ENCODE results near the gene VPS45.

The VPS45 gene

DNA sequence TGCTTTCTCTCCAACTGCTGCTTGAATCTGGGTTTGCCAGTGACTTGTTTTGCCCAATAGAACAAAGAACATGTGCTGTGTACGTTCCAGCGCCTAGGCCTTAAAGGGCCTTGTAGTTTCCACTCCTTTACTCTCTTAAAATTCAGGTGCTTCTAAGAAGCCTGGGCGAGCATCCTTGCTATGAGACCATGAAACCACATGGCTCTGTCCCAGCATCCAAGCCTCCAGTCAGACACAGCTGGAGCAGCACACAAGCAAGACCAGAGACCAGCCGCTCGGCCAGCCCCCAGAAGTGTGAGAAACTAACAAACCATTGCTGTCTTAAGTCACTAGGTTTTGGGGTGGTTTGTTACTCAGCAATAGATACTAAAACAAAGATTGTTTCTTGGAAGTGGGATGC, 97.2 kb downstream of the VPS45 start (continued):
- TF ChIP-seq, protein P1, sequence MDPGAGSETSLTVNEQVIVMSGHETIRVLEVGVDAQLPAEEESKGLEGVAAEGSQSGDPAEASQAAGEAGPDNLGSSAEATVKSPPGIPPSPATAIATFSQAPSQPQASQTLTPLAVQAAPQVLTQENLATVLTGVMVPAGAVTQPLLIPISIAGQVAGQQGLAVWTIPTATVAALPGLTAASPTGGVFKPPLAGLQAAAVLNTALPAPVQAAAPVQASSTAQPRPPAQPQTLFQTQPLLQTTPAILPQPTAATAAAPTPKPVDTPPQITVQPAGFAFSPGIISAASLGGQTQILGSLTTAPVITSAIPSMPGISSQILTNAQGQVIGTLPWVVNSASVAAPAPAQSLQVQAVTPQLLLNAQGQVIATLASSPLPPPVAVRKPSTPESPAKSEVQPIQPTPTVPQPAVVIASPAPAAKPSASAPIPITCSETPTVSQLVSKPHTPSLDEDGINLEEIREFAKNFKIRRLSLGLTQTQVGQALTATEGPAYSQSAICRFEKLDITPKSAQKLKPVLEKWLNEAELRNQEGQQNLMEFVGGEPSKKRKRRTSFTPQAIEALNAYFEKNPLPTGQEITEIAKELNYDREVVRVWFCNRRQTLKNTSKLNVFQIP (CRISPR knock-in tag; IDR thresholded peaks at IDR 0.05; ENCODE audit: borderline replicate concordance, low read depth): no peak
- TF ChIP-seq ESRRG (CRISPR knock-in tag; IDR thresholded peaks at IDR 0.05): no peak

GRCh38 chr1:150165622-150166612, 98.3 kb downstream of the VPS45 start:
- no peak for TF ChIP-seq BACH2 (CRISPR knock-in tag; IDR thresholded peaks at IDR 0.05; ENCODE audit: borderline replicate concordance)
- TF ChIP-seq, protein P2, sequence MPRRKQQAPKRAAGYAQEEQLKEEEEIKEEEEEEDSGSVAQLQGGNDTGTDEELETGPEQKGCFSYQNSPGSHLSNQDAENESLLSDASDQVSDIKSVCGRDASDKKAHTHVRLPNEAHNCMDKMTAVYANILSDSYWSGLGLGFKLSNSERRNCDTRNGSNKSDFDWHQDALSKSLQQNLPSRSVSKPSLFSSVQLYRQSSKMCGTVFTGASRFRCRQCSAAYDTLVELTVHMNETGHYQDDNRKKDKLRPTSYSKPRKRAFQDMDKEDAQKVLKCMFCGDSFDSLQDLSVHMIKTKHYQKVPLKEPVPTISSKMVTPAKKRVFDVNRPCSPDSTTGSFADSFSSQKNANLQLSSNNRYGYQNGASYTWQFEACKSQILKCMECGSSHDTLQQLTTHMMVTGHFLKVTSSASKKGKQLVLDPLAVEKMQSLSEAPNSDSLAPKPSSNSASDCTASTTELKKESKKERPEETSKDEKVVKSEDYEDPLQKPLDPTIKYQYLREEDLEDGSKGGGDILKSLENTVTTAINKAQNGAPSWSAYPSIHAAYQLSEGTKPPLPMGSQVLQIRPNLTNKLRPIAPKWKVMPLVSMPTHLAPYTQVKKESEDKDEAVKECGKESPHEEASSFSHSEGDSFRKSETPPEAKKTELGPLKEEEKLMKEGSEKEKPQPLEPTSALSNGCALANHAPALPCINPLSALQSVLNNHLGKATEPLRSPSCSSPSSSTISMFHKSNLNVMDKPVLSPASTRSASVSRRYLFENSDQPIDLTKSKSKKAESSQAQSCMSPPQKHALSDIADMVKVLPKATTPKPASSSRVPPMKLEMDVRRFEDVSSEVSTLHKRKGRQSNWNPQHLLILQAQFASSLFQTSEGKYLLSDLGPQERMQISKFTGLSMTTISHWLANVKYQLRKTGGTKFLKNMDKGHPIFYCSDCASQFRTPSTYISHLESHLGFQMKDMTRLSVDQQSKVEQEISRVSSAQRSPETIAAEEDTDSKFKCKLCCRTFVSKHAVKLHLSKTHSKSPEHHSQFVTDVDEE (CRISPR knock-in tag; IDR thresholded peaks at IDR 0.05): no peak
- TF ChIP-seq CREB5 (CRISPR knock-in tag; IDR thresholded peaks at IDR 0.05; ENCODE audit: low read depth): no peak
- TF ChIP-seq ZFP30 (CRISPR knock-in tag; IDR thresholded peaks at IDR 0.05): no peak
- TF ChIP-seq ESRRG (CRISPR knock-in tag; IDR thresholded peaks at IDR 0.05): no peak
- no peak for TF ChIP-seq TOX (CRISPR knock-in tag; IDR thresholded peaks at IDR 0.05; ENCODE audit: borderline replicate concordance)
- TF ChIP-seq OSR1 (CRISPR knock-in tag; IDR thresholded peaks at IDR 0.05): no peak
- TF ChIP-seq, protein P1 (CRISPR knock-in tag; IDR thresholded peaks at IDR 0.05; ENCODE audit: borderline replicate concordance, low read depth): no peak
- TF ChIP-seq PPARA (CRISPR knock-in tag; IDR thresholded peaks at IDR 0.05; ENCODE audit: borderline replicate concordance): no peak
- no peak for TF ChIP-seq ARNTL (CRISPR knock-in tag; IDR thresholded peaks at IDR 0.05; ENCODE audit: borderline replicate concordance, low read depth)
- ATAC-seq: no peak

DNA sequence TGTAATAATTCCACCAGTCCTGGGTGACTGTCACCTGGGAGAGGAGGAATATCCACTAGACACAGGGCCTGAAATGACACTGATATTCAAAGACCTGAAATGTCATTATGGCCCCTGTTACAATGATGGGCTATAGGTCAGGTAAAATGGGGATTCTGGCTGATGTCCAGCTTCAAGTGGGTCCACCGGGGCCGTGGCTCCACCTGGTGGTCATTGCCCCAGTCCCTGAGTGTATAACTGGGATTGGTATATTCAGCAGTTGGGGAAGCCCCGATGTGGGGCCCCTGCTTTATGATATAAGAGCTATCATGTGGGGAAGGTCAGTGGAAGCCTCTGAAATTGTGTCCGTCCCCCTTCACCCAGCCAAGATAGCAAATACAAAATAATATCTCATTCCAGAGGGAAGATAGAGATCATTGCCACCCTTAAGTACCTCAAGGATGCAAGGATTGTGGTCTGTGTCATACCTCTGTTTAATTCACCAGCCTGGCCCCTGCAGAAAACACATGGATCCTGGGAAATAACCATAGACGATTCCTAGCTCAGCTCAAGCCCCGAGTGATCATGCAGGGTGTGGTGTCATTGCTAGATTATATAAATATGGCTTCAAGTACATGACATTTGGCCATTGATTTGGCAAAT, 101.5 kb downstream of the VPS45 start:
- no peak for TF ChIP-seq TOX (CRISPR knock-in tag; IDR thresholded peaks at IDR 0.05; ENCODE audit: borderline replicate concordance)
- TF ChIP-seq ZNF70 (CRISPR knock-in tag; IDR thresholded peaks at IDR 0.05): no peak
- TF ChIP-seq BACH2 (CRISPR knock-in tag; IDR thresholded peaks at IDR 0.05; ENCODE audit: borderline replicate concordance): no peak
- no peak for TF ChIP-seq SNAI2 (CRISPR knock-in tag; IDR thresholded peaks at IDR 0.05)
- TF ChIP-seq TCF4 (CRISPR knock-in tag; IDR thresholded peaks at IDR 0.05; ENCODE audit: borderline replicate concordance): no peak
- no peak for TF ChIP-seq ISL1 (CRISPR knock-in tag; IDR thresholded peaks at IDR 0.05)
- TF ChIP-seq CSDC2 (CRISPR knock-in tag; IDR thresholded peaks at IDR 0.05): no peak
- no peak for TF ChIP-seq ZC3H10 (CRISPR knock-in tag; IDR thresholded peaks at IDR 0.05)
- TF ChIP-seq CREB5 (CRISPR knock-in tag; IDR thresholded peaks at IDR 0.05; ENCODE audit: low read depth): no peak
- TF ChIP-seq, protein P1 (CRISPR knock-in tag; IDR thresholded peaks at IDR 0.05; ENCODE audit: borderline replicate concordance, low read depth): no peak
- TF ChIP-seq ZFP3 (CRISPR knock-in tag; IDR thresholded peaks at IDR 0.05): no peak
- no peak for TF ChIP-seq OSR1 (CRISPR knock-in tag; IDR thresholded peaks at IDR 0.05)
- peak; percentile 84 for ATAC-seq

Data from SK-N-SH treated with all-trans-retinoic acid at 6 μM for 48 hours (cell line).